A549 (cell line): ENCODE results near the gene SLCO1A2.
A peak's percentile ranks its signal among the peaks of the same experiment; 100 is the strongest.

Experiments
- CHD2 ChIP-seq: fragments of 150-350 bp; IDR thresholded peaks from 2 replicates; pipeline ENCODE4 v1.6.1; 2014; ENCODE audit warnings: low read length; ENCODE audit not compliant: partially characterized antibody
- EP300 ChIP-seq, 2 experiments: fragments of >200 bp; sonication (Bioruptor Twin); formaldehyde crosslinking; IDR thresholded peaks; 2 replicates in 1 of 2; 3 replicates in 1 of 2; pipeline ENCODE4 v1.6.1; 2016 to 2017
- ESRRA ChIP-seq: fragments of 150-350 bp; IDR thresholded peaks from 2 replicates; pipeline ENCODE4 v1.6.1; 2014; ENCODE audit warnings: mild to moderate bottlenecking, low read length, borderline replicate concordance
- JUNB ChIP-seq: fragments of >200 bp; sonication (Bioruptor Twin); formaldehyde crosslinking; IDR thresholded peaks from 2 replicates; pipeline ENCODE4 v1.6.1; 2016
- MAFK ChIP-seq: fragments of 450-650 bp; IDR thresholded peaks from 2 replicates; pipeline ENCODE4 v1.6.1; 2014; ENCODE audit not compliant: partially characterized antibody
- NR3C1 ChIP-seq: fragments of >200 bp; sonication (Bioruptor Twin); formaldehyde crosslinking; IDR thresholded peaks from 3 replicates; pipeline ENCODE4 v1.6.1; 2017
- RAD21 ChIP-seq, 2 experiments: fragments of >200 bp in 1 of 2; sonication (Bioruptor Twin) in 1 of 2; formaldehyde crosslinking in 1 of 2; IDR thresholded peaks in 1 of 2; conservative IDR thresholded peaks in 1 of 2; 2 replicates in 1 of 2; 3 replicates in 1 of 2; pipeline ENCODE4 v1.6.1; 2012 to 2018; ENCODE audit warnings: inconsistent platforms in 1 of 2
- RFX5 ChIP-seq: fragments of 450-650 bp; IDR thresholded peaks from 2 replicates; pipeline ENCODE4 v1.7.1; 2014; ENCODE audit warnings: antibody characterized with exemption, mild to moderate bottlenecking, moderate library complexity
- TF ChIP-seq, protein P1 (sequence below): IDR thresholded peaks from 2 replicates; pipeline ENCODE4 v1.6.1; 2012
- TF ChIP-seq, protein P2 (sequence below): fragments of >200 bp; sonication (Bioruptor Twin); formaldehyde crosslinking; IDR thresholded peaks from 3 replicates; pipeline ENCODE4 v1.5.1; 2016

DNA sequence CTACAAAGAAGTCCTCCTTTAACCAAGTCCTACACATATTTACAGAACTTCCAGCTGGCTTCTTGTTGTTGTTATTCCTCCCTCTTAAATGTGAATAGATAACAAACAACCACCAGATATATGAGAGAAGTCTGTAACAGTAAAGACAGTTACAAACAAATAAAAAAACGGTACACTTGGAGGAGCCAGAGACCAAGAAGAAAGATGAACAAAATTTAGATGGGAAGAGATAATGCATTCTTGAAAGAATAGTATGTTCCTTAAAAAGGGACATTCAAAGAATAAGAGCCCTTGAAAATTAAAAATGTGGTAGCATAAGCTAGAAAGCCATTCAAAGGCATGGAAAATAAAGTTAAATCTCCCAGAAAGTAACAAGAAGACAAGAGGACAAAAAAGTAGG lies 25.9 kb downstream of the SLCO1A2 start:
- TF ChIP-seq RAD21 (conservative IDR thresholded peaks at IDR 0.05 in 1 of 2, IDR thresholded peaks at IDR 0.05 in 1 of 2) (0 out of 5 replicates have a peak, but pooled peaks of 1 of the 2 experiments have one; percentile 19), MAFK (no peak), ESRRA (no peak), RFX5 (no peak), JUNB (no peak), NR3C1 (no peak), CHD2 (no peak), EP300 (IDR thresholded peaks at IDR 0.05) (no peak)
- TF ChIP-seq, protein P1, sequence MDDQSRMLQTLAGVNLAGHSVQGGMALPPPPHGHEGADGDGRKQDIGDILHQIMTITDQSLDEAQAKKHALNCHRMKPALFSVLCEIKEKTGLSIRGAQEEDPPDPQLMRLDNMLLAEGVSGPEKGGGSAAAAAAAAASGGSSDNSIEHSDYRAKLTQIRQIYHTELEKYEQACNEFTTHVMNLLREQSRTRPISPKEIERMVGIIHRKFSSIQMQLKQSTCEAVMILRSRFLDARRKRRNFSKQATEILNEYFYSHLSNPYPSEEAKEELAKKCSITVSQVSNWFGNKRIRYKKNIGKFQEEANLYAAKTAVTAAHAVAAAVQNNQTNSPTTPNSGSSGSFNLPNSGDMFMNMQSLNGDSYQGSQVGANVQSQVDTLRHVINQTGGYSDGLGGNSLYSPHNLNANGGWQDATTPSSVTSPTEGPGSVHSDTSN, result no peak
- TF ChIP-seq, protein P2, sequence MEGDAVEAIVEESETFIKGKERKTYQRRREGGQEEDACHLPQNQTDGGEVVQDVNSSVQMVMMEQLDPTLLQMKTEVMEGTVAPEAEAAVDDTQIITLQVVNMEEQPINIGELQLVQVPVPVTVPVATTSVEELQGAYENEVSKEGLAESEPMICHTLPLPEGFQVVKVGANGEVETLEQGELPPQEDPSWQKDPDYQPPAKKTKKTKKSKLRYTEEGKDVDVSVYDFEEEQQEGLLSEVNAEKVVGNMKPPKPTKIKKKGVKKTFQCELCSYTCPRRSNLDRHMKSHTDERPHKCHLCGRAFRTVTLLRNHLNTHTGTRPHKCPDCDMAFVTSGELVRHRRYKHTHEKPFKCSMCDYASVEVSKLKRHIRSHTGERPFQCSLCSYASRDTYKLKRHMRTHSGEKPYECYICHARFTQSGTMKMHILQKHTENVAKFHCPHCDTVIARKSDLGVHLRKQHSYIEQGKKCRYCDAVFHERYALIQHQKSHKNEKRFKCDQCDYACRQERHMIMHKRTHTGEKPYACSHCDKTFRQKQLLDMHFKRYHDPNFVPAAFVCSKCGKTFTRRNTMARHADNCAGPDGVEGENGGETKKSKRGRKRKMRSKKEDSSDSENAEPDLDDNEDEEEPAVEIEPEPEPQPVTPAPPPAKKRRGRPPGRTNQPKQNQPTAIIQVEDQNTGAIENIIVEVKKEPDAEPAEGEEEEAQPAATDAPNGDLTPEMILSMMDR, result no peak
